ENCODE data around the gene PTEN.

GRCh38 chr10:87836098-87836497 is 27.3 kb upstream of the PTEN start:
- TF ChIP-seq CTCF (IDR thresholded peaks at IDR 0.05): no peak
- TF ChIP-seq POLR2A (IDR thresholded peaks at IDR 0.05): no peak

Data from esophagus squamous epithelium (tissue), 4 donors.